ENCODE measurements around the gene CNTRL. TPM values are rescaled to one million over a fixed set of nuclear protein-coding genes. Genes with fewer than 3 reads are reported as not detected.

The CNTRL gene
- total RNA-seq, 1 donor from 2014 or later, result 7.5 TPM

DNA sequence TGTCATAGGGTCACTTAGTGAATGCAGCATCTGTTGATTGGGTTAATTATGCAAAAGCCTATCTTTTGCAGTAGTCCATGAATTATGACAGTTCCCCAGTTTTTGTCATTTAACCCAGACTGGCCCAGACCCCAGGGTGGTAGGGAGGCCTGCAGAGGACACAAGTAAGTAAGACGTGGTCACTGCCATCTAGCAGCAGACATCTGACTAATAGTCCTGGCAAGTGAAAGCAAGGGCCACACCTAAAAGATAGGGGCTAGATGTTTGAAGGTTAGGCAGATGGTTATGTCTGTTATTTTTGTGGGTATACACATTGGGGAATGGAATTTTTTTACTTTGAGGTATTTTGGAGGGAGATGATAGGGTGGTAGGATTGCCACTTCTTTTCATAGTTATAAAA lies 78.9 kb downstream of the CNTRL start:
- Mint-ChIP-seq H3K9me3 (ENCODE audit: unreplicated experiment) (no peaks in the 10 kb centered on the region), H3K4me1 (ENCODE audit: unreplicated experiment) (peaks cover 7% of the 10 kb centered on the region), H3K27ac (ENCODE audit: unreplicated experiment) (no peak overlapping the region), H3K27me3 (ENCODE audit: unreplicated experiment) (no peaks in the 10 kb centered on the region), H3K4me3 (ENCODE audit: unreplicated experiment) (no peak overlapping the region), H3K36me3 (ENCODE audit: unreplicated experiment) (peaks cover 27% of the 10 kb centered on the region)
- TF ChIP-seq, protein P1, sequence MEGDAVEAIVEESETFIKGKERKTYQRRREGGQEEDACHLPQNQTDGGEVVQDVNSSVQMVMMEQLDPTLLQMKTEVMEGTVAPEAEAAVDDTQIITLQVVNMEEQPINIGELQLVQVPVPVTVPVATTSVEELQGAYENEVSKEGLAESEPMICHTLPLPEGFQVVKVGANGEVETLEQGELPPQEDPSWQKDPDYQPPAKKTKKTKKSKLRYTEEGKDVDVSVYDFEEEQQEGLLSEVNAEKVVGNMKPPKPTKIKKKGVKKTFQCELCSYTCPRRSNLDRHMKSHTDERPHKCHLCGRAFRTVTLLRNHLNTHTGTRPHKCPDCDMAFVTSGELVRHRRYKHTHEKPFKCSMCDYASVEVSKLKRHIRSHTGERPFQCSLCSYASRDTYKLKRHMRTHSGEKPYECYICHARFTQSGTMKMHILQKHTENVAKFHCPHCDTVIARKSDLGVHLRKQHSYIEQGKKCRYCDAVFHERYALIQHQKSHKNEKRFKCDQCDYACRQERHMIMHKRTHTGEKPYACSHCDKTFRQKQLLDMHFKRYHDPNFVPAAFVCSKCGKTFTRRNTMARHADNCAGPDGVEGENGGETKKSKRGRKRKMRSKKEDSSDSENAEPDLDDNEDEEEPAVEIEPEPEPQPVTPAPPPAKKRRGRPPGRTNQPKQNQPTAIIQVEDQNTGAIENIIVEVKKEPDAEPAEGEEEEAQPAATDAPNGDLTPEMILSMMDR (IDR thresholded peaks at IDR 0.05), result no peak
- DNase-seq (ENCODE audit: extremely low spot score, unreplicated experiment), result no peak

DNA sequence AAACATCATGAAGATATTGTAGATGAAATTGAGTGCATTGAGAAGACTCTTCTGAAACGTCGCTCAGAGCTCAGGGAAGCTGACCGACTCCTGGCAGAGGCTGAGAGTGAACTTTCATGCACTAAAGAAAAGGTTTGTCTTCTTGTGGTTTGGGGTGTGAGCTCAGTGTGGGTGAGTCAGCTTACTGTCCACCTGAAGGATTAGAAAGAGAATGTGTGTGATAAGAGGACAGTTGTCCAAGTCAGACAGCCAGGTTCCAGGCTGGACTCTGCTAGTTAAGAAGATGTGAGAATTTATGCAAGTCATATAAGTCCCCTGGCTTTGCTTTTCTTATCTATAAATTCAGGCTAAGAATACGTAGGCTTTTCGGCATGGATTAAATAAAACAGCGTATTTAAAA lies 80.0 kb downstream of the CNTRL start:
- TF ChIP-seq, protein P1 (IDR thresholded peaks at IDR 0.05), result no peak
- Mint-ChIP-seq H3K27ac (ENCODE audit: unreplicated experiment) (no peak overlapping the region), H3K36me3 (ENCODE audit: unreplicated experiment) (peaks cover 34% of the 10 kb centered on the region), H3K4me3 (ENCODE audit: unreplicated experiment) (no peak overlapping the region), H3K9me3 (ENCODE audit: unreplicated experiment) (no peaks in the 10 kb centered on the region), H3K27me3 (ENCODE audit: unreplicated experiment) (no peaks in the 10 kb centered on the region), H3K4me1 (ENCODE audit: unreplicated experiment) (peaks cover 7% of the 10 kb centered on the region)
- no peak for DNase-seq (ENCODE audit: extremely low spot score, unreplicated experiment)

DNA sequence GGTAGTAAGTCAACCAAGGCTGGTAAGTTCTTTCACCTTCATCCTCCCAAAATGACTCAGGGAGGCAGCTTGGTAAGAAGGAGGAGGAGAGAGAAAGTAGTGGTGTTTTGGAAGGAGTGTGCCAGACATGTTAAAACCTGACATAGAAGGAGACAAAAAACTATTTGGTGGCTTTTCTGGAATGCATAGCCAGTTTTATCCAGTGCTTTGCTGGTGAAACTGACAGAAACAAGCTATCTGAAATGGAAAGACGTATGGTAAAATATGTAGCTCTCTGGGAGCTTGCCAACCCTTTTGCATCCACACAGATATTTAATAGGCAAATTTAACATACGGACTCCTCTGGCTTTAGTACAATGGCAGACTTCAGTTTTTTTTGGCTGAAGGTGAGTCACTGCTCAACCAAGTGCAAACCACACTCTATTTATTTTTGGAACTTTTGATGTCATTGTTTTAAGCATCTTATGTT lies 81.5 kb downstream of the CNTRL start:
- H3K36me3 Mint-ChIP-seq (ENCODE audit: unreplicated experiment), result peaks cover 36% of the 10 kb centered on the region
- TF ChIP-seq, protein P1 (IDR thresholded peaks at IDR 0.05), result no peak
- H3K27ac Mint-ChIP-seq (ENCODE audit: unreplicated experiment), result peak overlapping the region; percentile 62
- H3K27me3 Mint-ChIP-seq (ENCODE audit: unreplicated experiment), result no peaks in the 10 kb centered on the region
- no peak for DNase-seq (ENCODE audit: extremely low spot score, unreplicated experiment)
- peaks cover 7% of the 10 kb centered on the region for H3K4me1 Mint-ChIP-seq (ENCODE audit: unreplicated experiment)
- no peaks in the 10 kb centered on the region for H3K9me3 Mint-ChIP-seq (ENCODE audit: unreplicated experiment)
- no peak overlapping the region for H3K4me3 Mint-ChIP-seq (ENCODE audit: unreplicated experiment)

DNA sequence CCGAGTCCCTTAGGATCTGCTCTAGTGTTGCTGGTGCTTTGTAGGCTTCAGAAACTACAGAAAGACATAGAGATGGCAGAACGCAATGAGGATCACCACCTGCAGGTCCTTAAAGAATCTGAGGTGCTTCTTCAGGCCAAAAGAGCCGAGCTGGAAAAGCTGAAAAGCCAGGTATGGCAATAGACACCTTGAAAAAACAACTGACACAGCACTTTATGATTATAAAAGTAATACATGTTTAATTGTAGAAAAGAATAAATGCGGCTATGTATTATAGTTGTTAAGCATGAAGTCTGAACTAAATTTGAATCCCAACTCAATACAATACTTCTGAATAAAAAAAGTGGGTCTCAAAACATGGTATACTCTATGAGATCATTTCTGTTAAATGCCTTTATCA lies 83.2 kb downstream of the CNTRL start:
- Mint-ChIP-seq H3K27me3 (ENCODE audit: unreplicated experiment) (no peaks in the 10 kb centered on the region), H3K27ac (ENCODE audit: unreplicated experiment) (no peak overlapping the region), H3K9me3 (ENCODE audit: unreplicated experiment) (no peaks in the 10 kb centered on the region), H3K4me3 (ENCODE audit: unreplicated experiment) (no peak overlapping the region), H3K36me3 (ENCODE audit: unreplicated experiment) (peaks cover 40% of the 10 kb centered on the region), H3K4me1 (ENCODE audit: unreplicated experiment) (peaks cover 7% of the 10 kb centered on the region)
- TF ChIP-seq, protein P1 (IDR thresholded peaks at IDR 0.05), result no peak
- no peak for DNase-seq (ENCODE audit: extremely low spot score, unreplicated experiment)

DNA sequence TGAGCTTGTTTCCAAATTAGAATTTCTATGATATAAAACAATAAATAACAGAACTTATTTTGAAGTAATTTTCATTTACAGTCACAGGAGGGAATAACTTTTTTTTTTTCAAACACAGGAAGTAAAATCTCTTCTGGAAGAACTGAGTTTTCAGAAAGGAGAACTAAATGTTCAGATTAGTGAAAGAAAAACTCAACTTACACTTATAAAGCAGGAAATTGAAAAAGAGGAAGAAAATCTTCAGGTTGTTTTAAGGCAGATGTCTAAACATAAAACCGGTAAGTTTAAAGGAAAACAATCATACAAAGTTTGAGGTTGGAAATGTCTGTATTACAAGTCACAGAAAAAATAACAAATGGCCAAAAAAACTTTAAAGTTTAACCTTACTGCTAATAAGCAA lies 85.3 kb downstream of the CNTRL start:
- Mint-ChIP-seq H3K9me3 (ENCODE audit: unreplicated experiment) (no peaks in the 10 kb centered on the region), H3K4me1 (ENCODE audit: unreplicated experiment) (peaks cover 7% of the 10 kb centered on the region), H3K27ac (ENCODE audit: unreplicated experiment) (no peak overlapping the region), H3K36me3 (ENCODE audit: unreplicated experiment) (peaks cover 34% of the 10 kb centered on the region), H3K4me3 (ENCODE audit: unreplicated experiment) (no peak overlapping the region), H3K27me3 (ENCODE audit: unreplicated experiment) (no peaks in the 10 kb centered on the region)
- TF ChIP-seq, protein P1 (IDR thresholded peaks at IDR 0.05), result no peak
- no peak for DNase-seq (ENCODE audit: extremely low spot score, unreplicated experiment)
